Transverse colon (tissue), 4 donors: Measurements from ENCODE around the gene WASL. TPM values are rescaled to one million over a fixed set of nuclear protein-coding genes. Genes with fewer than 3 reads are reported as not detected.

Experiments
- DNase-seq: peaks from one replicate; pipeline ENCODE4 v3.0.0-alpha.2; 2019
- H3K27ac ChIP-seq, 4 donors: fragments of 200-600 bp; sonication (generic); 2 replicates each; pipeline ENCODE4 v1.5.1; 2016 to 2018; ENCODE audit warnings: inconsistent platforms in 4 of 4
- H3K27me3 ChIP-seq: fragments of 200-600 bp; sonication (generic); 2 replicates; pipeline ENCODE4 v1.5.1; 2017; ENCODE audit warnings: inconsistent platforms
- H3K36me3 ChIP-seq, 4 donors: fragments of 200-600 bp; sonication (generic); 2 replicates each; pipeline ENCODE4 v1.5.1; 2017 to 2019; ENCODE audit warnings: inconsistent platforms in 4 of 4
- H3K4me1 ChIP-seq, 4 donors: fragments of 200-600 bp; sonication (generic); 2 replicates each; pipeline ENCODE4 v1.5.1; 2017 to 2020; ENCODE audit warnings: inconsistent platforms in 4 of 4
- H3K4me3 ChIP-seq, 4 donors: fragments of 200-600 bp; sonication (generic); 1 replicate in 1 of 4; 2 replicates in 3 of 4; pipeline versions ENCODE4 v1.5.1 to v1.6.1; 2017 to 2019; ENCODE audit warnings: inconsistent platforms in 4 of 4
- H3K9me3 ChIP-seq, 2 donors: fragments of 200-600 bp; sonication (generic); 2 replicates each; pipeline ENCODE4 v1.5.1; 2017 to 2019; ENCODE audit warnings: inconsistent platforms in 2 of 2
- CTCF ChIP-seq, 5 experiments: fragments of 200-600 bp in 3 of 5; fragments of 450-650 bp in 2 of 5; sonication (generic) in 3 of 5; IDR thresholded peaks; 1 replicate in 2 of 5; 2 replicates in 3 of 5; pipeline ENCODE4 v1.5.1; 2016 to 2017; ENCODE audit warnings: antibody characterized with exemption in 5 of 5, inconsistent platforms in 3 of 5, mild to moderate bottlenecking in 2 of 5, moderate library complexity in 1 of 5
- EP300 ChIP-seq: sonication (generic); formaldehyde crosslinking; IDR thresholded peaks from one replicate; pipeline ENCODE4 v1.6.1; 2017; ENCODE audit warnings: antibody characterized with exemption, low read depth
- POLR2A ChIP-seq: fragments of 450-650 bp; IDR thresholded peaks from one replicate; pipeline ENCODE4 v1.6.1; 2016; ENCODE audit warnings: antibody characterized with exemption, mild to moderate bottlenecking, moderate library complexity
- POLR2AphosphoS5 ChIP-seq, 3 donors: sonication (generic); formaldehyde crosslinking; IDR thresholded peaks; one replicate each; pipeline ENCODE4 v1.6.1; 2016; ENCODE audit warnings: antibody characterized with exemption in 3 of 3
- WGBS, 2 donors: methylation state at CpG; one replicate each; pipeline ENCODE4 v1.1.5; 2018; ENCODE audit warnings: low coverage in 1 of 2; 5-methylcytosine and 5-hydroxymethylcytosine counted together
- in situ Hi-C, 4 donors: fragments of 200-750 bp; cut with MboI; loops; one replicate each; pipeline versions ENCODE4 v1.15.0 to v1.15.1; 2017; ENCODE audit warnings: low sequenced_read_pairs in 3 of 4, low pct_ligation_motif_present in 1 of 4, low pct_unique_long_range_greater_than_20kb in 1 of 4
- intact Hi-C: fragments of 100-400 bp; cut with DNase I; formaldehyde crosslinking; loops from one replicate; pipeline ENCODE4 v1.15.1; 2023; ENCODE audit warnings: low total_unique reads
- total RNA-seq, 4 donors: library from RNA; depleted of rRNA; stranded (reverse); fragments of >200 nt; gene quantifications; one replicate each; pipeline ENCODE4 v1.1.0, GENCODE V29; 2016

The WASL gene
- total RNA-seq, 4 donors from 2014 or later, result 30.1 to 97.8 (median 65.7) TPM

- in situ Hi-C loops, result no loop called here
Measured at GRCh38 chr7:123773481-123773880, 24.7 kb upstream of the WASL start.

DNA sequence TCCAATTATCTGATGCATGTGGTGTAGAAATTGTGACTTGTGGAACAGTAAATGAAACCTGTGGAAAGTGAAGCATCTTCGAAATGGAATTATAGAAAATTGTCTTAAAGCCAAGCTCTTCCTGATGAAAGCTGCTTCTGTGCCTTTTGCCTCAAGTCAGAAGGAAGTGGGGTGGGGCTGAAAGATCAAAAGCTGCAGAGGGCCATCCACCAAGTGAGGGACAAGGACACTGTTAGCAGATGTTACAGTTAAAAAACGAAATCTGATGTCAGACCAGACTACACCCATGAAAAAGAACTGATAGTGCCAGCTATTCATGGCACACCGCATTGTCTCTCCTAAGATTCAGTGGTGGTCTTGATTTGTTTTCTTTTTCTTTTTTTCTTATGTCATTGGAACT is 23.8 kb upstream of the WASL start:
- Histone ChIP-seq H3K27ac (no peak overlapping the region), H3K36me3 (no peaks in the 10 kb centered on the region), H3K9me3 (no peaks in the 10 kb centered on the region), H3K4me1 (no peaks in the 10 kb centered on the region), H3K27me3 (no peaks in the 10 kb centered on the region), H3K4me3 (no peak overlapping the region)
- in situ Hi-C loops, result no loop called here
- intact Hi-C loops, result no loop called here
- WGBS, 2 donors, result 52 to 61% methylated on average over 3 of the region's 3 CpGs
- TF ChIP-seq POLR2AphosphoS5 (IDR thresholded peaks at IDR 0.05) (no peak), EP300 (no peak)
- no peak for DNase-seq

More at GRCh38 chr7:123773481-123773880, 24.7 kb upstream of the WASL start:
- Histone ChIP-seq H3K9me3 (no peaks in the 10 kb centered on the region), H3K27ac (no peak overlapping the region), H3K4me1 (no peaks in the 10 kb centered on the region), H3K4me3 (no peak overlapping the region), H3K27me3 (no peaks in the 10 kb centered on the region), H3K36me3 (no peaks in the 10 kb centered on the region)
- WGBS, 2 donors, result 89 to 96% methylated on average over 3 of the region's 3 CpGs
- DNase-seq, result no peak
- TF ChIP-seq EP300, result no peak
- no peak for TF ChIP-seq CTCF (IDR thresholded peaks at IDR 0.05)
- TF ChIP-seq POLR2AphosphoS5 (IDR thresholded peaks at IDR 0.05), result no peak
- intact Hi-C loops, result no loop called here

GRCh38 chr7:123771846-123772245 is 23.0 kb upstream of the WASL start:
- TF ChIP-seq EP300, result no peak
- no peak for TF ChIP-seq CTCF (IDR thresholded peaks at IDR 0.05)
- TF ChIP-seq POLR2AphosphoS5 (IDR thresholded peaks at IDR 0.05), result no peak
- no peak for TF ChIP-seq POLR2A
- Histone ChIP-seq H3K4me3 (no peak overlapping the region), H3K27me3 (no peaks in the 10 kb centered on the region), H3K9me3 (no peaks in the 10 kb centered on the region), H3K27ac (no peak overlapping the region), H3K4me1 (no peaks in the 10 kb centered on the region), H3K36me3 (no peaks in the 10 kb centered on the region)
- intact Hi-C loops (no loop called here), in situ Hi-C loops (no loop called here)
- 83 to 90% methylated on average over 2 of the region's 2 CpGs for WGBS, 2 donors
- DNase-seq, result no peak

GRCh38 chr7:123771256-123771655 is 22.5 kb upstream of the WASL start:
- Histone ChIP-seq H3K27ac (no peak overlapping the region), H3K4me1 (no peaks in the 10 kb centered on the region), H3K27me3 (no peaks in the 10 kb centered on the region), H3K36me3 (no peaks in the 10 kb centered on the region), H3K9me3 (no peaks in the 10 kb centered on the region), H3K4me3 (no peak overlapping the region)
- DNase-seq, result no peak
- intact Hi-C loops (no loop called here), in situ Hi-C loops (no loop called here)
- TF ChIP-seq POLR2AphosphoS5 (IDR thresholded peaks at IDR 0.05) (no peak), EP300 (no peak), CTCF (IDR thresholded peaks at IDR 0.05) (no peak), POLR2A (no peak)
- WGBS, 2 donors, result 79 to 85% methylated on average over 2 of the region's 2 CpGs

DNA sequence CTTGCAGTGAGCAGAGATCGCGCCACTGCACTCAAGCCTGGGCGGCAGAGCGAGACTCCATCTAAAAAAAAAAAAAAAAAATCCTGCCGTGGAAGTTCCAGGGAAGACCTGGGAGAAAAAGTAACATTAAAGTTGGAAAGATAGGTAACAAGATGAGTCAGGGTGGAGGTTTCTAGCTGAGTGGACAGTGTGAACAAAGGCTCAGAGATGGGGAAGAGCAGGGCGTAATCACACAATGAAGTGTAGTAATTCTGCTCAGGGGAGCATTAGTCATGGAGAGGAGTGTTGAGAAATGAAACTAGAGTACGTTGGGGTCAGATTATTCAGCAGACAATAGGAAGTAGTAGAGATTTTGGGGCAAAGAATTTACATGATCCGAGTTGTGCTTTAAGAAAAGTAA is 21.6 kb upstream of the WASL start:
- H3K27me3 ChIP-seq, result no peaks in the 10 kb centered on the region
- H3K27ac ChIP-seq, result no peak overlapping the region
- in situ Hi-C loops, result no loop called here
- no peaks in the 10 kb centered on the region for H3K4me1 ChIP-seq
- intact Hi-C loops, result no loop called here
- no peak overlapping the region for H3K4me3 ChIP-seq
- WGBS, 2 donors, result 70 to 93% methylated on average over 5 to 8 of the region's 8 CpGs
- no peak for DNase-seq
- H3K36me3 ChIP-seq, result no peaks in the 10 kb centered on the region
- H3K9me3 ChIP-seq, result no peaks in the 10 kb centered on the region
- no peak for TF ChIP-seq EP300
- no peak for TF ChIP-seq CTCF (IDR thresholded peaks at IDR 0.05)
- no peak for TF ChIP-seq POLR2AphosphoS5 (IDR thresholded peaks at IDR 0.05)
- no peak for TF ChIP-seq POLR2A
